GM12874 (cell line): ENCODE measurements around the gene ESYT2.
A peak's percentile ranks its signal among the peaks of the same experiment; 100 is the strongest.

Experiments used
- CTCF ChIP-seq: IDR thresholded peaks from 2 replicates; pipeline ENCODE4 v1.5.1; 2011; ENCODE audit warnings: low read depth, mild to moderate bottlenecking, control low read depth, low read length, moderate library complexity; ENCODE audit not compliant: insufficient read depth

The ESYT2 gene

GRCh38 chr7:158829342-158830210 lies at the start of gene ESYT2:
TSS of gene ESYT2 (minus strand) at chr7:158829509. CDS start at chr7:158829418, 91 bp downstream.
- TF ChIP-seq CTCF = peak; percentile 36; the same call in 1 of the 2 replicates

DNA sequence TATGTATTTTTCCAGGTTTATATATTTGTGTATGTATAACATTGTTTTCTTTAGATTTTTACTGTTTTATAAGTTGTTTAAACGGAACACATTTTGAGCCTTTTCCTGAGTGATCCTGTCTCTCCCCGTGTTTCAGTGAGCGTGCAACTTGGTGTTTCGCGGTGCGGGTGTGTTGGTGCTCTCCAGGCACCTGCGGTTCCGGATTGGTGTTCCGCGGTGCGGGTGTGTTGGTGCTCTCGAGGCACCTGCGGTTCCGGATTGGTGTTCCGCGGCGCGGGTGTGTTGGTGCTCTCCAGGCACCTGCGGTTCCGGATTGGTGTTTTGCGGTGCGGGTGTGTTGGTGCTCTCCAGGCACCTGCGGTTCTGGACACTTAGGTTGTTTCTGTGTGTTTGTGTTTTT lies 47.7 kb upstream of the ESYT2 start:
- no peak for TF ChIP-seq CTCF

DNA sequence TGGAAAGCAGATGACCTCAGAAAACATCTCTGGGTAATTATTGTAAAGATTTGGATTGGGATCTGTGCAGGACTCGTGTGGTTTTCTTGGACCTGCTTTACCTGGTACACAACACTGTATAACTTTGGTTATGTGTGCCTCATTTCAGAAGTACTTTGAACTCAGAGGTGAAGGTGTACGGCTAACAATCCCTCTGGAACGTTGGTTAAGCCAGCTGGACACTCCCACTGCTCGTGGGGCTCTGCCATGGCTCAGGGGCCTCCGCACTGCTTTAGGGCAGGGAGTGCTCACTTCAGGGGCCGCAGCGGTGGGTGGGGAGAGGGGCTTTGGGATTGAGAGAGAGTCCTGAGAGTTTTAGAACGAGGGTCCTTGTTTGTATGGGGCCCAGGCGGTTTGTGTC lies 40.6 kb upstream of the ESYT2 start:
- TF ChIP-seq CTCF = no peak

- no peak for TF ChIP-seq CTCF
These were observed 39.6 kb upstream of the ESYT2 start for GRCh38 chr7:158868764-158869410.

DNA sequence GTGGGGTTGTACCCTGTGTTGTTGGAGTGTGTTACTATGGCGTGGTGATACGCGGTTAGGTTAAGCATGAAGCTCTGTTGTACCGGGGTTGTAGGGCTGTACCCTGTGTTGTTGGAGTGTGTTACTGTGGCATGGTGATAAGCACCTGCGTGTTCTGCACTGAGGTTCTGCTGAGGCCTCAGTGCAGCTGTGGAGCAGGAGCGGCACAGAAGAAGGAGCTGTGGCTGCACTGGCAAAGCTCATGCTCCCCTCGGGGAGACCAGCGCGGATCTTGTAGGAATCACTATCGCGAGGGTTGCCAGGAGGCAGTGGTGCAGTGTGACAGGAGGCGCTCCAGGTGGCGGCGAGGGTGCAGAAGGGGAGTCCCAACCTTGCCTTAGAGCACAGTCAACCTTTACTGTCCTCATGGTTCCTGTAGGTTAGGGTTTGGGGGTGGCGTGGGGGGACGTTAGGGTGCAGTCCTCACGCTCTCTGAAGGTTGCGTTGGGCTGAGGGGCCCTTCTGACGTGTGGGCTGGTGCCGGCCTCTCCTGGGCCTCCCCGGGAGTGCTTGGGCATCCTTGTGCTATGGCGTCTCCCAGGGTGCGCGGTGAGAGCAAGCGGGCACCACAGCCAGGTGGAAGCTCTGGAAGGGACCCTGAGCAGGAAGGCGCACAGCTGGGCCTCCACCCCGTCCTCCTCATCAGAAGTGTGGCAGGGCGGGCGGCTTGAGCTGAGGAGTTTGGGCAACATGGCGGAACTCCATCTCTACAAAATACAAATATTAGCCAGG lies 38.1 kb upstream of the ESYT2 start:
- TF ChIP-seq CTCF = no peak

GRCh38 chr7:158865977-158866376 lies 36.7 kb upstream of the ESYT2 start:
- TF ChIP-seq CTCF = no peak

GRCh38 chr7:158865462-158865922 lies 36.2 kb upstream of the ESYT2 start:
- TF ChIP-seq CTCF = no peak
